ENCODE data around the gene TP63.

The TP63 gene

GRCh38 chr3:189688262-189688661, 57.1 kb downstream of the TP63 start:
- Histone ChIP-seq H3K27me3 (ENCODE audit: insufficient read depth, poor library complexity, severe bottlenecking) (no peaks in the 10 kb centered on the region), H3K4me3 (replicated peaks; ENCODE audit: insufficient read depth, low read length) (no peak overlapping the region), H3K27ac (replicated peaks) (no peak overlapping the region)
- no peak for DNase-seq (ENCODE audit: low read depth in 1 of 2, low spot score in 1 of 2)
- TF ChIP-seq POLR2AphosphoS5 (IDR thresholded peaks at IDR 0.05; ENCODE audit: low read depth): no peak
- TF ChIP-seq GABPA (IDR thresholded peaks at IDR 0.05; ENCODE audit: low read depth): no peak
- no peak for TF ChIP-seq CTCF (IDR thresholded peaks at IDR 0.05; ENCODE audit: insufficient read depth, low read length)
- no peak for TF ChIP-seq SPI1 (IDR thresholded peaks at IDR 0.05; ENCODE audit: borderline replicate concordance, low read depth)
- no peak for TF ChIP-seq REST (IDR thresholded peaks at IDR 0.05; ENCODE audit: insufficient replicate concordance, low read depth)

GRCh38 chr3:189689625-189690024, 58.4 kb downstream of the TP63 start:
- TF ChIP-seq CTCF (IDR thresholded peaks at IDR 0.05; ENCODE audit: insufficient read depth, low read length) (no peak), REST (IDR thresholded peaks at IDR 0.05; ENCODE audit: insufficient replicate concordance, low read depth) (no peak), GABPA (IDR thresholded peaks at IDR 0.05; ENCODE audit: low read depth) (no peak), POLR2AphosphoS5 (IDR thresholded peaks at IDR 0.05; ENCODE audit: low read depth) (no peak), SPI1 (IDR thresholded peaks at IDR 0.05; ENCODE audit: borderline replicate concordance, low read depth) (no peak)
- Histone ChIP-seq H3K27ac (replicated peaks) (no peak overlapping the region), H3K4me3 (replicated peaks; ENCODE audit: insufficient read depth, low read length) (no peak overlapping the region), H3K27me3 (ENCODE audit: insufficient read depth, poor library complexity, severe bottlenecking) (no peaks in the 10 kb centered on the region)
- no peak for DNase-seq (ENCODE audit: low read depth in 1 of 2, low spot score in 1 of 2)

- Histone ChIP-seq H3K27me3 (ENCODE audit: insufficient read depth, poor library complexity, severe bottlenecking) (no peaks in the 10 kb centered on the region), H3K27ac (replicated peaks) (no peak overlapping the region), H3K4me3 (replicated peaks; ENCODE audit: insufficient read depth, low read length) (no peak overlapping the region)
- peak in 1 of 2 experiments; percentile 5 for DNase-seq (ENCODE audit: low read depth in 1 of 2, low spot score in 1 of 2)
- TF ChIP-seq SPI1 (IDR thresholded peaks at IDR 0.05; ENCODE audit: borderline replicate concordance, low read depth): no peak
- no peak for TF ChIP-seq CTCF (IDR thresholded peaks at IDR 0.05; ENCODE audit: insufficient read depth, low read length)
- TF ChIP-seq REST (IDR thresholded peaks at IDR 0.05; ENCODE audit: insufficient replicate concordance, low read depth): no peak
- no peak for TF ChIP-seq GABPA (IDR thresholded peaks at IDR 0.05; ENCODE audit: low read depth)
- TF ChIP-seq POLR2AphosphoS5 (IDR thresholded peaks at IDR 0.05; ENCODE audit: low read depth): no peak
Observed at GRCh38 chr3:189690237-189690636, 59.0 kb downstream of the TP63 start.
